HG03442 (cell line): ENCODE measurements around the gene RARG.

Source experiments
- ATAC-seq: cut with Tn5 transposase; IDR thresholded peaks from one replicate; pipeline ENCODE4 v1.9.1; 2021; ENCODE audit warnings: mild to moderate bottlenecking, moderate library complexity; ENCODE audit not compliant: unreplicated experiment

The RARG gene

GRCh38 chr12:53231921-53232645 is at the start of gene RARG:
RARG (minus strand) TSS chr12:53232209; CDS start chr12:53227545, 4,664 bp downstream.
- ATAC-seq = no peak

DNA sequence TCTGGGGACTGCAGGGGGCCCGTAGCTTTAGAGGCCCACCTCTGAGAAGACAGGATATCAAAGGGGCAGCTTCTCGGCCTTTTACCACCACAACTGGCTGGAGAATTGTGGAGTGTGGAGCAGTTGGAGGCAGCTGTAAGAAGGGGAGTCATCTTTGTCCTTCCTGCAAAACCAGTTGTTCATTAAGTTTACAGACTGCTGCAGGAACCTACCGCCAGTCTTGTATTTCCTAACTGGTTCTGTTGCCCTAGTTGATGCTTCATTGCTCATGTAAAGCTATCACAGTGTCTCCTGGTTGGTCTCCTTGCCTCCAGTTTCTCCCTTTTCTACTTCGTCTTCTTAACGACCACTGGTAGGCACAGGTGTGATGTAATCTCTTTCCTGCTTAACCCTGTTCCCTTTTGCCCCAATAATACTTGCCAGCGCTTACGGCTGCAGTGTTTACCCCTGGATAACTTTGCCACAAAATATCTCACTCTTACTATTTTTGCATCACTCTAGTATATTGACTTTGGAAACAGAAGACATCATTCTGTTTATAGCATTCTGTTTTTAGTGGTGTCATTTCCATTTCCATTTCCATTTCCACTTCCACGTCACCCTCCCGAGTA is 48.0 kb upstream of the RARG start:
- ATAC-seq = no peak

- ATAC-seq = no peak
These were observed 47.4 kb upstream of the RARG start for GRCh38 chr12:53279283-53279869.

GRCh38 chr12:53277981-53278380 is 46.0 kb upstream of the RARG start:
- no peak for ATAC-seq

DNA sequence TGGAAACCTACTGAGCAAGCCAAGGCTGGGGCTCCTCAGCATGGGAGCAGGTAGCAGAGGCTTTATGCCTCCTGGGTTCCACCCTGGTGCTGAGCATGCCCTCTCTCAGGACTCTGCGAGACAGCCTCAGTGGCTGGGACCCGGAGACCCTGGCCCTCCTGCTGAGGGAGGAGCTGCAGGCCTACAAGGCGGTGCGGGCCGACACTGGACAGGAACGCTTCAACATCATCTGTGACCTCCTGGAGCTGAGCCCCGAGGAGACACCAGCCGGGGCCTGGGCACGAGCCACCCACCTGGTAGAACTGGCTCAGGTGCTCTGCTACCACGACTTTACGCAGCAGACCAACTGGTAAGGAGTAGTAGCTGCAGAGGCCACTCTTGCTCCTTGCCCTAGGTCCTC is 44.5 kb upstream of the RARG start:
- no peak for ATAC-seq

GRCh38 chr12:53274445-53274844 is 42.4 kb upstream of the RARG start:
- ATAC-seq = no peak

DNA sequence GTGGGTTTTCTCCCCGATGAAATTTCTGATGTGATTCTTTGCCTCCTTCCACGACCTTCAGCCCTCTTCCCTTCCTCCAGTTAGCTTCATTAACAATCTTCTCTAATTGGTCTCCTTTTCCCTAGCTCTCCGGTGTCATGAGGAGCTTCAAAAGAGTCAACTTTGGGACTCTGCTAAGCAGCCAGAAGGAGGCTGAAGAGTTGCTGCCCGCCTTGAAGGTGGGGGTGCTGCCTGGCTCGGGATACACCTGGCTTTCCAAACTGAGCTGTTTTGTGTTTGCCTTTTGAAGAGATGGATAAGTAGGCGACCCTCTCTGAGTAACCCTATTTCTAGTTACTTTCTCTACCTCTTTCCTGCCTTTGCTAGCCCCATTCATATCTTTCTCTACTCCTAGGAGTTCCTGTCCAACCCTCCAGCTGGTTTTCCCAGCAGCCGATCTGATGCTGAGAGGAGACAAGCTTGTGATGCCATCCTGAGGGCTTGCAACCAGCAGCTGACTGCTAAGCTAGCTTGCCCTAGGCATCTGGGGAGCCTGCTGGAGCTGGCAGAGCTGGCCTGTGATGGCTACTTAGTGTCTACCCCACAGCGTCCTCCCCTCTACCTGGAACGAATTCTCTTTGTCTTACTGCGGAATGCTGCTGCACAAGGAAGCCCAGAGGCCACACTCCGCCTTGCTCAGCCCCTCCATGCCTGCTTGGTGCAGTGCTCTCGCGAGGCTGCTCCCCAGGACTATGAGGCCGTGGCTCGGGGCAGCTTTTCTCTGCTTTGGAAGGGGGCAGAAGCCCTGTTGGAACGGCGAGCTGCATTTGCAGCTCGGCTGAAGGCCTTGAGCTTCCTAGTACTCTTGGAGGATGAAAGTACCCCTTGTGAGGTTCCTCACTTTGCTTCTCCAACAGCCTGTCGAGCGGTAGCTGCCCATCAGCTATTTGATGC is 36.9 kb upstream of the RARG start:
- ATAC-seq = peak; percentile 5

DNA sequence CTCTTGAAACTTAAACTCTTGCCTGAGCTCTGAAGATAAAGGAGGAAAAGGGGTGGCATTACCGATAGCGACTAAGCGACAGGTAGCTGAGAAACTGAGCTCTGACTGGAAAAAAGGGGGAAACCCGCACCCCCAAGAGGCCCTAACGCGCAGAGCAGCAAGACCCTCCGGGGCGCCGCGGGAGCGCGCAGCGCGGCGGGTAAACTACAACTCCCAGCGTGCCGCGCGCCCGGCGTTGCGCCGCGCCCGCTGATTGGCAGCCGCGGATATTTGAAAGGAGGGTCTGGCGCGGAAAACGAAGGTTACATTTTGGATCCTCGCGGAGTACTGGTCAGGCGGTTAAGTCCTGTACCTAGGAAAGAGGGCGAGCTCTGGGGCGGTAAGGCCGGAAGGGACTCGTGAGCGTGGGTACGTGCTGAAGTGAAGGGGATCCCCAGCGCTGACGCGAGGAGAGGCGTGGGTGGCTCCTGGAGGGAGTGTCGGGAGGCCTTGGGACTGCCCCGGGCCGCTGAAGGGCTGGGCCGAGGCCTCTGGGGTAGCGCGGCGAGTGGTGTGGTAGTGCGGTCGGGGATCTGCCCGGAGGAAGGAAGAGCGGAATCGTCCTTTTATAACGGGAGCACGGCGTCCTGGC is 36.1 kb upstream of the RARG start, which contains the start of gene ESPL1:
Gene ESPL1 (plus strand): TSS at position 301 of the 631 bp plus-strand sequence. CDS start 468 bp downstream, outside the sequence.
- peak; percentile 81 for ATAC-seq

DNA sequence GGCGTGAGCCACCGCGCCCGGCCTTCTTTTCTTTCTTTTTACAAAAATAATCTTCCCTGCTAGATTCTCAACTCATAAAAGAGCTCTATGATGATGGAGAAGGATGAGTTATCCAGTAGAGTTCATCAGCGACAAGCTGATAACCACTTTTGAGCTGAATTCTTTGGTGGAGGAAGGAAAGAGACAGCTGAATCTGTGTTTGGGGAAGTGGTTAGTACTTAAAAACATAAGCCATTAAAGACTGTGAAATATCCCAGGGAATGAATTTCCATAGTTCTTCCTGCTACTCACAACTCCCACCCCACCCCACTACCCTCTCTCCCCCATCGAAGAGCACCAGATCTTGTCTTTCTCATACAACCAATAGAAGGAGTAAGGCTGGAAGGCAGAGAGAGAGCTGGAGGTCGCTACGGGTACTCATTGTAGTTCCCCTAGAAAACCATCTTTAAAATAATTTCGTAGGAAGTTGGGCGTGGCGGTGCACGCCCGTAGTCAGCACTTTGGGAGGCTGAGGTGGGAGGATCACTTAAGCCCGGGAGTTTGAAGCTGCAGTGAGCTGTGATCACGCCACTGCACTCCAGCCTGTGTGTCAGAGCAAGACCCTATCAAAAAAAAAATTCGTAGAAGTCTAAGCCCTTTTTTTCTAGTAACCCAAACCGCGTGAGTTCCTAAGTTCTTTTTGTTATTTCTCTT is 35.4 kb upstream of the RARG start:
- peak; percentile 22 for ATAC-seq

DNA sequence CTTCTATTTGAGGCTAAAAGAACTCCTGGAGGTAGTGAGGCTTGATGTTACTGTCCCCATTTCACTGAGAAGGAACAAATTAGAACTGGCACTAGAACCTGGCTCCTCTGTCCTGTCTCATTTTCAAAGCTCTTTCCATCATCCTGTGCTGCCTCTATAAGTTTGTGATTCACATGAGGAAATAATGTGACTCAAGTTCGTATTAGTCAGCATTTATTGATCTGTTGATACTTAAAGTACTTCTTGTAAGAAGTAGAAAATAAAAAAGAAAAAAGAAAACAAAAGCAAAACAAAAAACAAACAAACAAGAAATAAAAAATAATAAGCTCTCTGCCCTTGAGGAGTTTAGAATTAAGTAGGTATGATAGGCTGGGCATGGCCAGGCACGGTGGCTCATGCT is 33.8 kb upstream of the RARG start:
- ATAC-seq = no peak

- ATAC-seq = no peak
These were observed 27.9 kb upstream of the RARG start for GRCh38 chr12:53259891-53260290.

GRCh38 chr12:53258541-53259539 is 26.8 kb upstream of the RARG start:
- no peak for ATAC-seq

DNA sequence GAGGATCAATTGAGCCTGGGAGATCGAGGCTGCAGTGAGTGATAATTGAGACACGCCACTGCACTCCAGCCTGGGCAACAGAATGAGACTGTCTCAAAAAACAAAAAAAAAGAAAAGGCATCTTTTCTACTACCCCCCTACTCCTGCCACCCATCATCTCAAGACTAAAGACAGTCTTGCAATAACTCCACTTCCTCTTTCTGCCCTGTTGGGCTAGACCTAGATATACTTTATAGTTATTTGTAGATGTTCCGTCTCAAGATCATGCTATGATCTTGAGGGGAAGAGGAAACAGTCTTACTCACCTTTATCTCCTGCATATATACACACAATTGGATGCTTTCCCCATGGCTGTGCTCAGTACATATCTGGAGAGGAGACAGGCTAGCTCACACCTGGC is 24.0 kb upstream of the RARG start:
- ATAC-seq = no peak

GRCh38 chr12:53254816-53255545 is 23.0 kb upstream of the RARG start:
- no peak for ATAC-seq

GRCh38 chr12:53253298-53253697 is 21.3 kb upstream of the RARG start:
- ATAC-seq = no peak

- ATAC-seq = no peak
These were observed 20.4 kb upstream of the RARG start for GRCh38 chr12:53252349-53252916.

- peak; percentile 78 for ATAC-seq
These were observed 19.7 kb upstream of the RARG start for GRCh38 chr12:53251477-53252348.
